GM19455 (cell line): Measurements from ENCODE around the gene CLDN11.

ENCODE experiments used
- ATAC-seq: cut with Tn5 transposase; IDR thresholded peaks from one replicate; pipeline ENCODE4 v1.9.1; 2021; ENCODE audit not compliant: unreplicated experiment

The CLDN11 gene

GRCh38 chr3:170418422-170419398, at the start of gene CLDN11:
TSS of gene CLDN11 (plus strand) at chr3:170418868. CDS start at chr3:170419067, 199 bp downstream.
- ATAC-seq, result no peak

- no peak for ATAC-seq
Measured at GRCh38 chr3:170368921-170369320, 49.7 kb upstream of the CLDN11 start.

- ATAC-seq, result no peak
Measured at GRCh38 chr3:170372190-170372879, 46.3 kb upstream of the CLDN11 start.

- ATAC-seq, result no peak
Measured at GRCh38 chr3:170383567-170383966, 35.1 kb upstream of the CLDN11 start.

GRCh38 chr3:170386468-170386867, 32.2 kb upstream of the CLDN11 start:
- no peak for ATAC-seq

- ATAC-seq, result no peak
Measured at GRCh38 chr3:170387950-170388349, 30.7 kb upstream of the CLDN11 start.

- no peak for ATAC-seq
Measured at GRCh38 chr3:170391108-170391507, 27.6 kb upstream of the CLDN11 start.

GRCh38 chr3:170397685-170398084, 21.0 kb upstream of the CLDN11 start:
- no peak for ATAC-seq

- ATAC-seq, result no peak
Measured at GRCh38 chr3:170405101-170405500, 13.6 kb upstream of the CLDN11 start.

GRCh38 chr3:170410428-170411029, 8.1 kb upstream of the CLDN11 start:
- ATAC-seq, result no peak

GRCh38 chr3:170413291-170413690, 5.4 kb upstream of the CLDN11 start:
- no peak for ATAC-seq

GRCh38 chr3:170414202-170414663, 4.4 kb upstream of the CLDN11 start:
- ATAC-seq, result peak; percentile 51

- ATAC-seq, result no peak
Measured at GRCh38 chr3:170417090-170417489, 1.6 kb upstream of the CLDN11 start.

- no peak for ATAC-seq
Measured at GRCh38 chr3:170419557-170420087, 954 bp downstream of the CLDN11 start.

- no peak for ATAC-seq
Measured at GRCh38 chr3:170420307-170420821, 1.7 kb downstream of the CLDN11 start.

- no peak for ATAC-seq
Measured at GRCh38 chr3:170421111-170421641, 2.5 kb downstream of the CLDN11 start.

GRCh38 chr3:170421758-170422157, 3.1 kb downstream of the CLDN11 start:
- ATAC-seq, result no peak

GRCh38 chr3:170423001-170423615, 4.4 kb downstream of the CLDN11 start:
- ATAC-seq, result no peak

- ATAC-seq, result no peak
Measured at GRCh38 chr3:170424879-170425278, 6.2 kb downstream of the CLDN11 start.

GRCh38 chr3:170425491-170426239, 7.0 kb downstream of the CLDN11 start:
- ATAC-seq, result no peak
